Neural cell (in vitro differentiated cells): Measurements from ENCODE around the gene SF1.

Experiments
- CTCF ChIP-seq: fragments of 450-650 bp; IDR thresholded peaks from 2 replicates; pipeline ENCODE4 v1.5.1; 2014; ENCODE audit warnings: antibody characterized with exemption, mild to moderate bottlenecking, moderate library complexity; ENCODE audit not compliant: poor library complexity, severe bottlenecking
- EP300 ChIP-seq: fragments of 450-650 bp; conservative IDR thresholded peaks from 2 replicates; pipeline ENCODE4 v1.6.1; 2014; ENCODE audit warnings: antibody characterized with exemption, mild to moderate bottlenecking, moderate library complexity; ENCODE audit not compliant: poor library complexity, severe bottlenecking
- EZH2 ChIP-seq: fragments of 200-600, 300-800 bp; shearing (Covaris generic), sonication (generic); IDR thresholded peaks from 2 replicates; pipeline ENCODE4 v1.6.1; 2014; ENCODE audit warnings: antibody characterized with exemption, low read length, borderline replicate concordance, mild to moderate bottlenecking; ENCODE audit not compliant: insufficient read depth, poor library complexity, severe bottlenecking
- MXI1 ChIP-seq: fragments of 450-650 bp; conservative IDR thresholded peaks from 2 replicates; pipeline ENCODE4 v1.6.1; 2014; ENCODE audit warnings: antibody characterized with exemption, mild to moderate bottlenecking; ENCODE audit not compliant: poor library complexity, severe bottlenecking
- POLR2AphosphoS5 ChIP-seq: IDR thresholded peaks from 2 replicates; pipeline ENCODE4 v1.6.1; 2012
- RAD21 ChIP-seq: fragments of 450-650 bp; conservative IDR thresholded peaks from 2 replicates; pipeline ENCODE4 v1.6.1; 2014; ENCODE audit warnings: antibody characterized with exemption, mild to moderate bottlenecking, moderate library complexity
- REST ChIP-seq: IDR thresholded peaks from 2 replicates; pipeline ENCODE4 v1.6.1; 2012; ENCODE audit warnings: borderline replicate concordance
- SMC3 ChIP-seq: fragments of 450-650 bp; conservative IDR thresholded peaks from 2 replicates; pipeline ENCODE4 v1.6.1; 2014; ENCODE audit warnings: antibody characterized with exemption, mild to moderate bottlenecking, moderate library complexity; ENCODE audit not compliant: poor library complexity

GRCh38 chr11:64804346-64805210 lies 26.2 kb upstream of the SF1 start:
- TF ChIP-seq MXI1 (no peak), EP300 (no peak), CTCF (no peak), SMC3 (no peak), EZH2 (no peak), RAD21 (no peak), REST (no peak), POLR2AphosphoS5 (no peak)
